Activated T-helper 17 cell treated with anti-CD3 and anti-CD28 coated beads, Interleukin-2, amount 50 U/mL, for 72 hours (primary cell): ENCODE measurements around the gene FALEC. TPM values are rescaled to one million over a fixed set of nuclear protein-coding genes. Genes with fewer than 3 reads are reported as not detected.

Experiments
- total RNA-seq, 2 donors: library from RNA; stranded (reverse); gene quantifications; one replicate each; pipeline ENCODE4 v1.2.3, GENCODE V29; 2022

Gene FALEC
- total RNA-seq, 2 donors from 2014 or later, result 1.2 TPM; not detected in 1

Other genes starting within 250 kb of the FALEC start
- 100 to 1,000 TPM in 1 of 2 donors, 10 to 100 TPM in 1; 96.3 to 149 TPM for gene APH1A, start 246.7 kb upstream of the FALEC start, total RNA-seq
- gene C1orf54, start 243.0 kb upstream of the FALEC start, total RNA-seq, result 1 to 10 TPM; 1.4 to 3.6 TPM
- gene CIART, start 233.2 kb upstream of the FALEC start, total RNA-seq, result 10 to 100 TPM in 1 of 2 donors, 1 to 10 TPM in 1; 3.7 to 12.4 TPM
- 10 to 100 TPM; 66.1 to 82.9 TPM for gene MRPS21, start 221.9 kb upstream of the FALEC start, total RNA-seq
- 10 to 100 TPM; 67.0 to 77.9 TPM for gene PRPF3, start 194.2 kb upstream of the FALEC start, total RNA-seq
- gene RPRD2, start 151.6 kb upstream of the FALEC start, total RNA-seq, result 10 to 100 TPM; 23.0 to 26.9 TPM
- gene TARS2, start 28.3 kb upstream of the FALEC start, total RNA-seq, result 10 to 100 TPM; 28.8 to 35.3 TPM
- gene ECM1, start 7.6 kb upstream of the FALEC start, total RNA-seq, result 1 to 10 TPM; 1.1 to 2.0 TPM
- gene ADAMTSL4, start 33.7 kb downstream of the FALEC start, total RNA-seq, result under 1 TPM; 0.29 to 0.37 TPM
- 100 to 1,000 TPM; 235 to 351 TPM for gene MCL1, start 63.9 kb downstream of the FALEC start, total RNA-seq
- 100 to 1,000 TPM; 136 to 199 TPM for gene ENSA, start 113.9 kb downstream of the FALEC start, total RNA-seq
- 10 to 100 TPM; 13.0 to 18.7 TPM for gene GOLPH3L, start 181.4 kb downstream of the FALEC start, total RNA-seq
- gene HORMAD1, start 205.1 kb downstream of the FALEC start, total RNA-seq, result not detected